GM18519 (cell line): ENCODE data around the gene TMEM178B.
"Not testable (repeated sequence)": the region's sequence is repeated elsewhere in the genome, so short reads cannot be mapped to it uniquely, and the experiment has no call there.

Source experiments
- ATAC-seq: cut with Tn5 transposase; IDR thresholded peaks from one replicate; pipeline ENCODE4 v1.9.1; 2021; ENCODE audit warnings: mild to moderate bottlenecking, moderate library complexity; ENCODE audit not compliant: unreplicated experiment, low FRiP score

Gene TMEM178B

DNA sequence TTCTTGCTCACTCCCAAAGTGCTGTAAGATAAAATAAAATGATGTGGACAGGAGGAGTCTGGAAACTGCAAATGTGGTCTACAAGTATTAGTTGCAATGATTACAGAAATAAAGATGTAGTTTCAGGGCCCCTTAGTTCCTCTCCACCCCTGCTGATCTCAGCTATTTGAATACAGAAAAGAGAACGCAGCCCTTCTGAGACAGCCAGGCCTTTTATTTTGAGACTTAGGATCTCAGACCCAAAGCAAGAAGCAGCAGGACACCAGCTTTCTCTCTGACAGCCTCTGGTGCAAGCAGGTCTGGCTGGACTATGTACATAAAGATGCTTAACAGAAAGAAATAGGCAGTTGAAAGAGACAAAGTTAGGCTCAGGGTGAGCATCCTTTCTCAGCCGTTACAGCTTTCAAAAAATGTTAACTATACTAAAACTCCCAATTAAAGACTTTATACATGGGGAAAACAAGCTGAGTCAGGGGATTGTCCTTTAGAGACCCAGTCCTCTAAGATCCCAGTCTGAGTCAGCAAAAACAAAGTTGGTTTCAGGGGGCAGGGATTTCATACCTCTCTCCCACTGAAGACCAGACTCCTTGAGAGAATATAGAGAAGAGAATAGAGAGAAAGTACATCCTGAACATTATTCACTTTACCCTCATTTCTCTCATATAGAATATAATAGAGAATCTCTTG lies 220.4 kb downstream of the TMEM178B start:
- ATAC-seq, result no peak

DNA sequence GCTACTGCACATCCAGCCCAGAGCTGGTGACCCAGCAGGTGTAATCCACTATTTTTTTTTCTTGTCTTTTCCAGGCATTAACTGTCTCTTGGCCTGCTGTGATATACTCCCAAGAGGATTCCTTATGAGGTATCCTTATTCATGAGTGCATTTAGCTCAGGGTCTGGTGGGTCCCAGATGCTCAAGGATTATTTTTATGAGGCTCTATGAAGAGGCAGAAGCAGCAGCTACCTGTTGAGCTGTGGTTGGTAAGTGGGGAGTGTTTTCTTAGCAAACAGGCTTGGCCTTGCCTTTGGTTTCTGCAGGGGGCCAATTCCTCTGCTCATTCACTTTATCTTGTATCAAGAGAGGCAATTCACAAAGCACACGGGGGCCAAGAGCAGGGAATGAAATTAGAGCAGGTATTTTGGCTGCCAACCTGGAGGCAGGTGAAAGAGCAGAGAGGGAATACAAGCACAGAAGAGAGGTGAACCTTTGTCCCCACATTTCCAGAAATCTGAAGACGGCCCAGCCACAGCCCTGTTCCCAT lies 221.6 kb downstream of the TMEM178B start:
- no peak for ATAC-seq

DNA sequence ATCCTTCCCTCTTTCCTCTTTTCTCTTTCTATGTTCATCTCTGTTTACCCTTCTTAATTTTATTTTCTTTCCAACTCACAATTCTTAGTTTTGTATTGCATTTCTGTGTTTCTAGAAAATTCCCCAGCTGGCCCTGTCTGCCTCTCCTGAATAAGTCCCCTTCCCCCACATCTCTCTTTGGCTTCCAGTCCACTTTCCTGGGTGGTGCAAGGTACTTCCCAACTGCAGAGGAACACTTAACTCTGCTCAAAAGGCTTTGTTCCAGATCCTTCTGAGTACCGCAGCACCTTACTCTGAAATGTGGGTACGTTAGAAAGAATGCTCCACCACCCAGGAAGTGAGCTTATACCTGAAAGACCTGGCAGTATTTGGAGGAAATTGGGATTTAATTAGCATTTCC lies 227.0 kb downstream of the TMEM178B start:
- ATAC-seq, result no peak

DNA sequence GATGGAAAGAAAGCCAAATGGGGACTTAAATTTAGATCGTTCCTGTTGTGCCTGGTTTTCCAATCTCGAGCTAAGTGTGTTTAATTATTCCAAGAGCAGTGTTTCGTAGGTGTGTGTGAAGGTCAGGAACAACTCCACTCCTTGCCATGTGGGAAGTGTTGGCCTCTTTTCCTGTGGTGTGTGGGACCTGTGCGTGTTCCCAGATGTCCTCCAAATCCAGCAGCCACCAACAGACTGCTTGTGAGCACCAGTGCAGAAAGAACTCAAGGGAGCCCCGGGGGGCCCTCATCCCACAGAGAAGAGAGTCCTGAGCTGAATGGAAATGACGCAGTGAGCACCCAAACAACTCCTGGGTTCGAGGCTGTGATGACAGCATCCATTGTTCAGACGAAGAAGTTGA lies 227.7 kb downstream of the TMEM178B start:
- ATAC-seq, result no peak

DNA sequence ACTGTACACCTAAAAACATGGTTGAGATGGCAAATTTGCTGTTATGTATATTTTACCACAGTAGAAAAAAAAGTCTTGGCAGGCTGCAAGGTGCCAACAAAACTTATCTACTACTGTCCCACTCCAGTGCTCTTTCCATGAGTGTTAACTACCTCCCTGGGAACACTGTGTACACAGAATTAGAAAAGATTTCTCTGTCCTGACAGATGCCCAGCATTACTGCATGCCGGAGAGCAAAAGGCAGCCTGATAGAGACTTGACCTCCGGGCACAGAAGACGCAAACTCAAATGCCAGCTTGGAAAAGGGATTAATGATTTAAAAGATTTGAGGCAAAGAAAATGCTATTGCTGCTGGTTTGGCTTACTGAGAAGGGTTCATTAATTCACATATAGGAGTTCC lies 228.8 kb downstream of the TMEM178B start:
- ATAC-seq, result no peak

DNA sequence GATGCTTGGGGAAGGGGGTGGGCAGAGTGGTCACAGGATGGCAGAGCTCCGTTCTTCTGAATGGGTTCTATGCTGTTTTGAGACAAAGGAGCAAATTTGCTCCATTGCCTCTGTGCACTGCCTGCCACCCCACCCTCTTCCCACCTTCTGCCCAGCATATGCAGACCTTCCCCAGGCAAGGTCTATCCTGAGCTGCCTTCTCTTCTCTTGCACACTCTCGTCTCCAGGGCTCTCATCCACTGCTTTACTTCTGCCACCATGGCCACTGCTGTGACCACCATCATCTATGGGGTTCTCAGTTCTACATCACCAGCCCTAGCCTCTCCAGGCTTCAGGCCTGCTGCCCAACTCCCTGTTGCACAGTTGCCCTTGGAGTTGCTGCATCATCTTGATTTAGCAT lies 230.4 kb downstream of the TMEM178B start:
- ATAC-seq, result no peak

DNA sequence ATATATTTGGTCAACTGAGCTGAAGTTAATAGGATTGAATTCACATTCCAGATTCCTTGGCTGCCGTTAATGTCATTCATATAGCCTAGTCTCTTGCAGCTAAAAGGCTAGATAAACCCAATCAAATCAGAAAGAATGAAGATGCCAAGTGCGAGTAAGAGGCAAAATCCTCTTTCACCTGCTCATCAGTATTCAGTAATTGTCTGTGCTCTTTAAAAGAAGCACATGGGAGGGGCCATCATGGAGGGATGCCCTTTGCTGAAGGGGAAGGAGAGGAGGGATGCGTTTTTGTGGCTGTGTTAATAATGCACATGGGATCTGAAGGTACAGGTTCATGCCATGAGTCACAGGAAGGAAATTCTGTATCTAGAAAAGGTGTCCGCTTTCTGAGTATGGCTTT lies 232.2 kb downstream of the TMEM178B start:
- no peak for ATAC-seq

DNA sequence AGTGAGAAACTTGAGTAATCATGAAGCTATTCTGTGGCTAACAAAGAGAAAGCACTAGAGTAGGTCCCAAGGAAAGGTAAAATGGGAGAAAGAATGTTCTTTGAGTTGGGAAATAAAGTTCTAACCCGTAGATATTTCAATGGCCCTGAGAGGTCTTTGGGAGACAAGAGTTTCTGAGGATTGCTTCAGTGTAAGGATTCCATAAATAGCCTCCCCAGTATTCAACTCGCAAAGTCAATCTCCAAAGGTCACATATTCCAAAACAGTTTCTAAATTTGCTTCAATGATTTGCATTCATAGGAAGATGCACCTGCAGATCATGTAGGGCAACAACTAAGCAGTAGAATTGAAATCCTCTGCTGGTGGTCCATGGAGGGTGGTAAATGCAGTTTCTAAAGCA lies 238.5 kb downstream of the TMEM178B start:
- ATAC-seq, result no peak

DNA sequence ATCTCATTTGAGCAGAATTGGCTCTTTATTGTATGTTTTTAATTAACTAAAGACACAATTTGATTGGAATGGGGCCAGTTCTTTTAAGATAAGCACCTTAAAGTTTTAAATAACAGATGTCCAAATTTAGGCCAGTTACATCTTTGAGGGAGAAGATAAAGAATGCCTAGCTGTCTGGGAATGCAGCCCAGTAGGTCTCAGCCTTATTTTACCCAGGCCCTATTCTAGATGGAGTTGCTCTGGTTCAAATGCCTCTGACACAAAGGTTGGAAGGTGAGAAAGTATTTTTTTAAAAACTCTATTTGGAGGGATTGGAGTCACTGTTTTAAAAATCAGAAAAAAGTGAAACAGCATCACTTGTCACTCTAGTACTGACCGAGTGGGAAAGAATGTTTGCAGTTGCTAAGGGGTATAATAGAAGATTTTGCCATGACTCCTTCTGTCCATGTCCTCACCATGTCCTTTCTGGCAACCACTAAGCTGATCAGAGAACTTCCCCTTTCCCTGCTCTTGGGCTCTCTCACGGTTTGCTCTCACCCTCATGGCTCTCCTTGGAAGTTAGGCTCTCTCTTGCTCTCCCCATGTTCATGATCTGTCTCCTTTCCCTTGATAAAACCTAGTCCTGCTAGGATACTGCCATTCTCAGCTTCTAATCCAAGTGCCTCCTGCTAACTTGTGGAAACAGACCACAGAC lies 239.1 kb downstream of the TMEM178B start:
- ATAC-seq, result no peak

DNA sequence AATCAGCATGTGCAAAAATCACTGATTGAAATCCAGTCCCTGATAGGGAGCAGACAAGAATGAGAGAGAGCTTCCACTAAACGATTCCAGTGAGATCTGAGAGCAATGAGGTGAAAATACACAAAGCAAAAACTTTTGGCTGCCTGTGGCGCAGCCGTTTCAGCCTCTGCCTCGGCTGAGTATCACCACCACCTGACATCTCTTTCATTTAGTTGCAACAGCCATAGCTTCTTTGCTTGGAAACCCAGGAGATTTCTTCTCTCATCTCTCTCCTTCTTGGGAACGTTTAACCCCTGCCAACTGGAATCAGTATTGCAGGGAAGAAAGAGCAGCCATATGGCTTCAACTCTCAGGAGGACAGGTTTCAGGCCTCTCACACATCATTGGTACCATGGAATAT lies 240.0 kb downstream of the TMEM178B start:
- no peak for ATAC-seq

DNA sequence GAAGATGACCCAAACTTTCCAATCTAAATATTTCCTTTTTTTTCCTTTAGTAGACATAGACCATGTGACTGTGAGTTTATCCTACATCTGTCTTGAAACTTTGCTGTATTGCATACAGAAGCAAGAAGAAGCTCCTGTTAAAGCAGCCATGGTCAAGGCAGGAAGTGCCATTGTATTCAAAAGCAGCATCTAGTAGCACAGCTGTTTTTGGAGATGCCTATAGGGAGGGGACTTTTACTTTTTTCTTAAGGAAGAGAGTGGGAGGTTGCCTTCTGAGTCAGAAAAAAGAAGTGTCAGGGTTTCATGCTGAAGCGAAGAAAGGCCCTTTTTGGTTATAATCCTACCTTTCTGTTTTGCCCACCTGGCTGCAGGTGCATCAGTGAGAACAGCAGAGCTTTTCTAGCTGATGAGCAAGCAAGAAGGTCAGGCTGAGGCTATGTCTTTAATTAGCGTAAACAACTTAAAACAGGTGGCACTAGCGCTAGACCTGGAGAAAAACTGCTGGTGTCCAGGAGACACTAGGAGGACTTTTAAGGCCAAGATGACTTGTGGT lies 243.2 kb downstream of the TMEM178B start:
- ATAC-seq, result no peak

DNA sequence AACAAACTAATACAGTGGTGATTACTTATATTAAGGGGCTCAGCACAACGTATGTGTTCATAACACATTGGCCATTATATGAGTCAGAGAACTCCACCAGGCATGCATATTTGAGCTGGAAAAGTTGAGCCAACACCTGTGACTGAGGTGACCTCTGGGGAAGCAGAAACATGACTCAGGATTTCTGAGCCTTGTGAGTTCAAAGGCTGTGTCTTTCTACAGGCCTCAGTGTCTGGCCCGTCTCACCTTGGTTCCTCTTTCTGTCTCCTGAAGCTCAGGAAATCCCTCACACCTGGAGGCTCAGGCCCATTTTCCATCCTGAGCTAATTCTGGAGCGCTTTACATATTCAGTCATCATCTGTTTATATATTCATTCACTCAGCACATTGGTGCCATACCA lies 246.4 kb downstream of the TMEM178B start:
- no peak for ATAC-seq

DNA sequence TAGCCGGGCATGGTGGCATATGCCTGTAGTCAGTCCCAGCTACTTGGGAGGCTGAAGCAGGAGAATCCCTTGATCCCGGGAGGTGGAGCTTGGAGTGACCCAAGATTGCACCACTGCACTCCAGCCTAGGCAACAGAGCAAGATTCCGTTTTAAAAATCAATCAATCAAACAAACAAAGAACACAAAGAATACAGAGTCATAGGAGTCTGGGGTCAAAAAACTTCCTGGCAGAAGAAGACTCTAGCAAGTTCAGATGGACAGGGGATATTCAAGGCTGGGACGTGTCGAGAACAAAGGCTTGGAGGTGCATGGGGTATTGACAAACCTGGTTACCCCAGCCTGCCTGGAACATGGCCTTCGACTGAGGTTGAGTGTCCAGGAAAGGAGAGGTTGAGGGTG lies 248.5 kb downstream of the TMEM178B start:
- ATAC-seq, result no peak

DNA sequence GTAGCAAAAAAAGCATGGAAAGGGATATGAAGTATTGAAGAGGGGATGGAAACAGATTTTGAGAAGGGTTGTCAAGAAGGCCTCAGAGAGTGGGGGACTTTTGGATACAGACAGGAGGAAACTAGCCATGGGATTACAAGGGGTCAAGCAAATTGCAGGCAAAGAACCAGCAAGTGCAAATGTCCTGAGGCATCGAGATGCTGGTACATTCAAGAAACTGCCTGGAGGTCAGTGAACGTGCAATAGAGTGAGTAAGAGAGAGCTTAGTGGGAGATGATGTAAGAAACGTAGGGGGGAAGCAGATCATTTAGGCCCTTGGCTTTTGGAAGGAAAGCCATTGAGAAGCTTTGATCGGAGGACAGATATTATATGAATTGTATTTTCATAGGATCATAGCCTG lies 250.0 kb downstream of the TMEM178B start:
- ATAC-seq, result no peak

DNA sequence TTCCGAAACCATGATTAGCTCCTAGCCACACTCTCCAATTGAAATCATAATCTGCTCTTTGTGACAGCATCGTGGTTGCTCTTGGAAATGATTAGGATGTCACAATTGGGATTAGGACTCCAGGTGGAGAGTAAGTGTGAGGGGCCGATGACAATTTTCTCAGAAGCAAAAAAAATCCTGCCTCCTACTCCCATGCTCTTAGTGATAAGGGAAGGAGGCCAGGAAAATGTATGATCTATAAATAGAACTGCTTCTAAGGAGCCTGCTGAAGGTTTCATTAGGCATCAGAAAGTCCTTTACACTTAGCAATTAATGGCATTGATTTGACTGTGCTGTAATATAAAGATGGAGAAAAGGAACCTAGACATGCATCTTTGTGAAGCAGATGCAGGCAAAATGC lies 251.0 kb downstream of the TMEM178B start:
- no peak for ATAC-seq

DNA sequence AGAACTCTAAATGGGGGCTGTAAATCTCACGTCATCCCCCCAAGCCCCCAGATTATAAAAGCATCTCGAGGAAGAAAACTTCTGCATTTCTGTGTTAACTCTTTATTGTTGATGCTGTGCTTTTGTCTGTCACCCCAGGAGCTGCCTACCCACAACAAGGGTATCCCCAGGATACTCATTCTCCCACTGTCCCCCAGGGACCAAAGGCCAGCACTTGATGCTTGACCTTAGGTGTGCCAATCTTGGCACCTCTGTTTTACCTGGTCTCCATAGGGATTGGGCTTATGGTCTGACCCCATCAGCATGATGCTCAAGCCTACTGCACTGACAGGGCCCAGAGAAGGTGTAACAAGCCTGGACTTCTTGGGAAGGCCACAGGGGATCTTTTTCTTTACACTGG lies 251.4 kb downstream of the TMEM178B start:
- no peak for ATAC-seq

DNA sequence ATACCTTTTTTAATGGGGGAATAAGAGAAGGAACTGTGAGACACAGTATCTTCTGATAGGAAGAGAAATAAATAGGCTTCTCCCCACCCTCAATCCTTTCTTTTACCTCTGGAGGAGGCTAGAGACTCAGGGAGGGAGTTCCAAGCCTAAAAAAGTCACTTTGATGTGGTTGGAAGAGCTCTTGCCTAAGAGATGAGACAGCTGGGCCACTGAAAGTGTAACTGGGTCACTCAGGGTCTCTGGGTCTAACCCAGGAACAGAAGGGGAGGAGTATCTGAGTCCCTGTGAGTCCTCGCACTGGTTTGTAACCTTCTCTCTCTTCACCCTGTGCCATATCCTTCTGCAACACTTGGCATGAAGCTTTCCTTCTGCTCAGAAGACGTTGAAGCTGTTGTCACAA lies 254.4 kb downstream of the TMEM178B start:
- ATAC-seq, result no peak

DNA sequence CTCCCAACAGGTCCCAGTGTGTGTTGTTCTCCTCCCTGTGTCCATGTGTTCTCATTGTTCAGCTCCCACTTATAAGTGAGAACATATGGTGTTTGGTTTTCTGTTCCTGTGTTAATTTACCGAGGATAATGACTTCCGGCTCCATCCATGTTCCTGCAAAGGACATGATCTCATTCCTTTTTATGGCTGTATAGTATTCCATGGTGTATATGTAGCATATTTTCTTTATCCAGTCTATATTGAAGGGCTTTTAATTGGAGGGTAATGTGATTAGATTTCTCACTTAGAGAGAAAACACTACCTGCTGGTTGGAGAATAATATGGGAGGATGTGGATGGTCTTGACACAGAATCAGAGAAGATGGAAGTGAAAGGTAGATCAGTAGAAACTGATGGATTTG lies 256.4 kb downstream of the TMEM178B start:
- ATAC-seq, result not testable (repeated sequence)

DNA sequence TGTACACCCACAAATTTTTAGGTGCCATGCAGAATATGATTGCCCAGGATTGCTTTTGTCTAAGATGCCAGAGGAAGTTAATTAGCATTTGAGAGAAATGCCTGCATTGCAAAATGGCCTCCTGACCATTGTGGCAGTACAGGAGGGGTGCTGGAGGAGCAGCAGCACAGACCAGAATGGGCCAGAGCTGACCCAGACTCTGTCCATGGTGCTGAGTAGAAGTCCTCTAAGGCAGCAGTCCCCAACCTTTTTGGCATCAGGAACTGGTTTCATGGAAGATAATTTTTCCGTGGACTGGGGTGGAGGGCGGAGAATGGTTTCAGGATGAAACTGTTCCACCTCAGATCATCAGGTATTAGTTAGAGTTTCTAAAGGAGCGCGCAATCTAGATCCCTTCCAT lies 259.6 kb downstream of the TMEM178B start:
- ATAC-seq, result no peak

DNA sequence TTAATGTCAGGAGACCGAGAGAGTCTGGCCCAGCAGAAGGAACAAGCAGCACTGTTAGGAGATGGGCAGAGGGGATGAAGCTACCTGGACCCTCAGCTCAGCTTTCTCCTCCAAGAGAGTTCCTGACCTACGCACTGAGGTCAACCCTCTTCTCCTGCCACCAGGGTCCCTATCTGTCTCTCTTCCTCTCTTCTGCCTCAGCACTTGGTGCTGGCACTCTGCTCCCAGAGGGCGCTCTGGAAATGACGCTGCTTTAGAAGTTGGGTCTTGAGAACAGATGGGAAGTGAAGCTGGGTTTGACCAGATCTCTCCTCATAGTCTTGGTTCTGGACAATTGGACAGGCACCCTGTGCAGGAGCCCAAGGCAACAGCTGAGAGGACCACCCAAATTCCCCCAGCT lies 261.3 kb downstream of the TMEM178B start:
- no peak for ATAC-seq

DNA sequence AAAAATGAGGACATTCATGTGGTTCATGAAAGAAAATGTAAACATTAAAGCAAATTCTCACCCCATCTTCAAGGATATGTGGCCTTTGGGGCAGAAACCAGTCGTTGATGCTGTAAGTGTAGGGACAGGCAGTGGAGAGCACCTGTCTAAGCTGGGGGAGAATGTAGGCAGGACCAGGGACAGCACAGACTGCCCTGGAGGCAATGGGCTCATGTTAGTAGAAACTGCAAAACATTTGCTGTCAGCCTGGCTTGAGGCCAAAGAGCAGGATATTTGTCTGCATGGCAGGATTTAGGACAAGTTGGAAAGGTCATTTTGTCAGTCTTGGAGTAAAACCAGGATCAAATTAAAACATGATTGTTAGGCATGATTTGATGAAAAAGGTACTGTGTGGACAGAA lies 265.7 kb downstream of the TMEM178B start:
- ATAC-seq, result no peak

DNA sequence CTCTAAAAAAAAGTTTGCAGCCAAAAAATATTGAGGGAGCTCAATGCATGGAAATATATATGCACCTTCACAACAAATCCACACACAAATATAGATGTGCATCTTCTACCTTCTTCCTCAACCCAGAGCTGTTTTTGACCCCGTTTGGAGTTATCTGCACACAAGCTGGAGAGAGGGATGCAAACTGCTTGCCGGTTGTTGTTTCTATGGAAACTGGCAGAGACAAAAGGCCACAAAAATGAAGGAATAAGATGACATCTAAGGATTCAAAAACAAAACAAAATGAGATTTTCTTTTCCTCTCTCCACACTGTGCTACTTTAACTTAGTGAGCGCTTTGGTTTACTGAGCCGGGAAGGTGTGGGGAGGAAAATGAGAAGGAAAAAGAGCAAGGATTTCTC lies 267.1 kb downstream of the TMEM178B start:
- ATAC-seq, result no peak
